Spleen (tissue), 7 donors: ENCODE data around the gene CRK.

Source experiments
- CTCF ChIP-seq, 11 experiments: fragments of 200-600 bp in 7 of 11; fragments of 450-650 bp in 4 of 11; sonication (generic) in 4 of 11; IDR thresholded peaks in 8 of 11; conservative IDR thresholded peaks in 3 of 11; 1 replicate in 7 of 11; 2 replicates in 4 of 11; pipeline versions ENCODE4 v1.4.0 to v1.8.0; 2016 to 2021; ENCODE audit warnings: antibody characterized with exemption in 11 of 11, inconsistent platforms in 4 of 11, mild to moderate bottlenecking in 1 of 11
- POLR2A ChIP-seq, 3 donors: fragments of 450-650 bp; IDR thresholded peaks; one replicate each; pipeline ENCODE4 v1.5.1; 2017; ENCODE audit warnings: antibody characterized with exemption in 3 of 3, mild to moderate bottlenecking in 1 of 3
- donor health status: DM: no; HTN: no; CAD: no; lungs with moderate emphysema.
- donor health status: DM: no; HTN: no; CAD: no.
- donor health status: DM: no; HTN: no; CAD: no.

DNA sequence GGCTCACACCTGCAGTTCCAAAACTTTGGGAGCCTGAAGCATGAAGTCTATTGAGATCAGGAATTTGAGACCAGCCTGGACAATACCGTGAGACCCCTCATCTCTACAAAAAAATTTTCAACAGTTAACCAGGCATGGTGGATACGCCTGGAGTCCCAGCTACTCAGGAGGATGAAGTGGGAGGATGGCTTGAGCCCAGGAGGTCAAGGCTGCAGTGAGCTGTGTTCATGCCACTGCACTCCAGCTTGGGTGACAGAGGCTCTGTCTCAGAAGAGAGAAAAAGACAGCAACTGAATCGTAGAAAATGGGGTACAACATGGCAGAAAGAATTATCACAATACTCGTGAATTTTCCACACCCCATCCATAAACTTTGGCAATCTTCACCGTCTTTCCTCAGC is 3.2 kb downstream of the CRK start:
- TF ChIP-seq POLR2A (IDR thresholded peaks at IDR 0.05) = no peak
- no peak for TF ChIP-seq CTCF (IDR thresholded peaks at IDR 0.05 in 8 of 11, conservative IDR thresholded peaks at IDR 0.05 in 3 of 11)
